GM12878 (cell line): ENCODE data around the gene NFKBIB. TPM values are rescaled to one million over a fixed set of nuclear protein-coding genes. Genes with fewer than 3 reads are reported as not detected.

Experiments
- ATAC-seq: fragments of 200-7000 bp; cut with Tn5 transposase; 3 replicates; pipeline ENCODE4 v1.9.1; 2020; ENCODE audit warnings: mild to moderate bottlenecking, moderate library complexity
- BruUV-seq: library from RNA; stranded (reverse); fragments of 400-500 nt; replicated peaks from 2 replicates; lab custom pipeline; 2021; lab: Mats Ljungman, UMichigan
- CTCF ChIA-PET: fragments of 300-600 bp; sonication (Branson Sonifier 250); formaldehyde crosslinking; extraction: SDS; loops from one replicate; lab custom pipeline; 2021; ENCODE audit warnings: inconsistent platforms; lab: Yijun Ruan, JAX
- POLR2A ChIA-PET: fragments of 350-600 bp; formaldehyde crosslinking; extraction: SDS; loops from one replicate; lab custom pipeline; 2021; ENCODE audit warnings: inconsistent platforms; lab: Charles Lee
- RAD21 ChIA-PET: fragments of 300-600 bp; sonication (Branson Sonifier 250); formaldehyde crosslinking; loops from one replicate; lab custom pipeline; 2023; ENCODE audit warnings: antibody characterized with exemption; ENCODE audit not compliant: unreplicated experiment; lab: Charles Lee
- SMC1A ChIA-PET: fragments of 300-600 bp; sonication (Branson Sonifier 250); formaldehyde crosslinking; loops from one replicate; lab custom pipeline; 2023; ENCODE audit not compliant: unreplicated experiment, uncharacterized antibody; lab: Charles Lee
- DNase-seq: peaks from one replicate; pipeline ENCODE4 v3.0.0-alpha.2; 2011; ENCODE audit warnings: low read depth, low spot score
- FAIRE-seq: peaks from 3 replicates; lab custom pipeline; 2011; peaks lifted over from hg19 to GRCh38; lab: Jason Lieb, UNC
- H2AFZ ChIP-seq: 2 replicates; pipeline ENCODE4 v1.6.0; 2011; ENCODE audit warnings: low read depth, low read length, control low read depth; ENCODE audit not compliant: control insufficient read depth
- H3K27ac ChIP-seq: 2 replicates; pipeline ENCODE4 v1.5.1; 2011; ENCODE audit warnings: control low read depth; ENCODE audit not compliant: control insufficient read depth, insufficient read depth
- H3K27me3 ChIP-seq, 2 experiments: replicated peaks in 1 of 2; 2 replicates each; pipeline versions ENCODE4 v1.6.0 to v1.6.1; 2011; ENCODE audit warnings: low read length in 1 of 2; ENCODE audit not compliant: control insufficient read depth in 2 of 2, insufficient read depth in 2 of 2
- H3K36me3 ChIP-seq, 2 experiments: 2 replicates each; pipeline ENCODE4 v1.5.1; 2011; ENCODE audit warnings: low read length in 1 of 2; ENCODE audit not compliant: control insufficient read depth in 2 of 2, insufficient read depth in 2 of 2
- H3K4me1 ChIP-seq: 2 replicates; pipeline ENCODE4 v1.6.1; 2011; ENCODE audit warnings: mild to moderate bottlenecking, low read length, moderate library complexity, mixed read lengths; ENCODE audit not compliant: control insufficient read depth, insufficient read depth
- H3K4me2 ChIP-seq: 2 replicates; pipeline ENCODE4 v1.6.0; 2011; ENCODE audit warnings: control low read depth; ENCODE audit not compliant: control insufficient read depth, insufficient read depth
- H3K4me3 ChIP-seq: fragments of 200-600 bp; sonication (generic); 2 replicates; pipeline ENCODE4 v1.5.1; 2016
- H3K79me2 ChIP-seq: 2 replicates; pipeline ENCODE4 v1.6.0; 2011; ENCODE audit warnings: low read length; ENCODE audit not compliant: control insufficient read depth, insufficient read depth
- H3K9ac ChIP-seq: 2 replicates; pipeline ENCODE4 v1.8.0; 2011; ENCODE audit warnings: low read length, control low read depth, mixed read lengths; ENCODE audit not compliant: control insufficient read depth, insufficient read depth
- H3K9me3 ChIP-seq: replicated peaks from 3 replicates; pipeline ENCODE4 v1.5.1; 2011; ENCODE audit warnings: mild to moderate bottlenecking, low read length; ENCODE audit not compliant: control insufficient read depth, insufficient read depth
- H4K20me1 ChIP-seq: 2 replicates; pipeline ENCODE4 v1.6.0; 2011; ENCODE audit not compliant: control insufficient read depth, insufficient read depth
- CHD2 ChIP-seq: IDR thresholded peaks from 2 replicates; pipeline ENCODE4 v1.6.1; 2011; ENCODE audit warnings: low read depth, low read length, improper control_type of control experiment, borderline replicate concordance
- CREM ChIP-seq: IDR thresholded peaks from 2 replicates; pipeline ENCODE4 v1.6.1; 2014; ENCODE audit warnings: antibody characterized with exemption, low read depth
- DPF2 ChIP-seq: fragments of 450-650 bp; IDR thresholded peaks from 2 replicates; pipeline ENCODE4 v1.6.1; 2017; ENCODE audit warnings: mild to moderate bottlenecking
- ESRRA ChIP-seq: IDR thresholded peaks from 2 replicates; pipeline ENCODE4 v1.6.1; 2012; ENCODE audit warnings: mild to moderate bottlenecking, low read length, improper control_type of control experiment
- SIN3A ChIP-seq: IDR thresholded peaks from 2 replicates; pipeline ENCODE4 v1.6.1; 2012; ENCODE audit warnings: low read depth, low read length, improper control_type of control experiment
- TBL1XR1 ChIP-seq: IDR thresholded peaks from 2 replicates; pipeline ENCODE4 v1.6.1; 2012; ENCODE audit warnings: low read depth, low read length, improper control_type of control experiment
- TCF3 ChIP-seq: IDR thresholded peaks from 2 replicates; pipeline ENCODE4 v1.6.1; 2012; ENCODE audit warnings: low read depth, mild to moderate bottlenecking, low read length, borderline replicate concordance; ENCODE audit not compliant: insufficient read depth
- YY1 ChIP-seq: IDR thresholded peaks from 2 replicates; pipeline ENCODE4 v1.6.1; 2011; ENCODE audit warnings: low read depth, mild to moderate bottlenecking, low read length
- WGBS: methylation state at CpG from one replicate; pipeline ENCODE4 v1.1.6; 2016; ENCODE audit warnings: low lambda C conversion rate; ENCODE audit not compliant: insufficient replicate concordance, insufficient coverage; ENCODE audit errors: missing lambda C conversion rate; 5-methylcytosine and 5-hydroxymethylcytosine counted together
- in situ Hi-C: fragments of 300-500 bp; cut with MboI; formaldehyde crosslinking; loops from 9 replicates; pipeline ENCODE4 v1.14.3; 2018; ENCODE audit warnings: mixed read lengths
- intact Hi-C: fragments of 100-400 bp; cut with micrococcal nuclease; formaldehyde crosslinking; loops from one replicate; pipeline ENCODE4 v1.14.2; 2022; ENCODE audit not compliant: unreplicated experiment
- polyA plus RNA-seq, 11 experiments: library from polyadenylated mRNA; depleted of rRNA in 4 of 11; unstranded in 6 of 11; stranded (reverse) in 5 of 11; fragments of >200 nt; fragmentation: Nextera tagmentation in 4 of 11; fragmentation: Illumina TruSeq in 1 of 11; extraction: Ambion mirVana in 4 of 11; extraction: Trizol in 1 of 11; gene quantifications; 1 replicate in 1 of 11; 2 replicates in 10 of 11; pipeline versions ENCODE4 v1.2.1 to v1.2.3, GENCODE V29; 2011 to 2016; ENCODE audit warnings: inconsistent platforms in 2 of 11, missing spikeins in 2 of 11, low read depth in 1 of 11
- total RNA-seq, 4 experiments: library from RNA; depleted of rRNA in 3 of 4; stranded (reverse); fragments of >200 nt in 3 of 4; fragmentation: Illumina TruSeq in 1 of 4; extraction: Trizol in 1 of 4; gene quantifications; 2 replicates each; pipeline versions ENCODE4 v1.2.1 to v1.2.3, GENCODE V29; 2013 to 2021

The NFKBIB gene
- total and polyA plus RNA-seq, 10 of the 15 experiments (the other 5 are each of a cell fraction or from before 2014, with no cell fraction given): 1.2 to 60.9 (median 31.0) TPM

DNA sequence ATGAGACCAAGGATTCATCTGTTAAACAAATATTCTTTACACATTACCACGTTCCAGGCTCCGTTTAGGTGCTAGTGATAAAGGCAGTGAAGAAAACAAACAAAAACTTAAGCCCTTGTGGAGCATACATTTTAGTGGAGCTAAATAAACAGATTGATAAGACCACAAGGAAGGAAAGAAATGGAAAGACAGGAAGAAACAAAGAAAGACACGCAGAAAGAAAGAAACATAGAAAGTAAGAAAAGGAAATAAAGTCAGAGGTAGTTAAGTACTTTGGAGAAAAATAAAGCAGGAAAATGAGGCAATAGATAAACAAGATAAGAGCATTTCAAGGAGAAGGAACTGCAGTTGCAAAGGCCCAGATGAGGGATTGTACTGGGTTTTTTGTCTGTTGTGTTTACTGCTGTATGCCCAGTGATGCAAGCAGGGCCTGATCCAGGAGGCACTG lies 998 bp downstream of the NFKBIB start:
- WGBS: 11% methylated on average over 3 of the region's 3 CpGs
- no peak overlapping the region; the same call in 1 of the 2 replicates for H2AFZ ChIP-seq
- no peak for TF ChIP-seq SIN3A
- TF ChIP-seq CHD2: no peak
- TF ChIP-seq DPF2: no peak
- TF ChIP-seq YY1: no peak
- TF ChIP-seq CREM: no peak
- no peak for TF ChIP-seq ESRRA
- TF ChIP-seq TBL1XR1: no peak
- TF ChIP-seq TCF3: no peak
- no peaks in the 10 kb centered on the region; the same call in 2 of the 3 replicates for H3K9me3 ChIP-seq
- peak overlapping the region; percentile 75 for H3K27ac ChIP-seq
- no peaks in the 10 kb centered on the region for H4K20me1 ChIP-seq
- H3K4me1 ChIP-seq: peaks cover 5% of the 10 kb centered on the region
- H3K9ac ChIP-seq: peak overlapping the region; percentile 78
- H3K36me3 ChIP-seq: peaks cover 7% of the 10 kb centered on the region in 2 experiments; a peak in 3 of 4 replicates
- peaks cover 22% of the 10 kb centered on the region for H3K79me2 ChIP-seq
- intact Hi-C loops (no loop called here), in situ Hi-C loops (no loop called here)
- TSS peak; percentile 80 for BruUV-seq
- DNase-seq: no peak
- H3K4me3 ChIP-seq: peak overlapping the region; percentile 90
- no peaks in the 10 kb centered on the region for H3K27me3 ChIP-seq
- RAD21 ChIA-PET: interaction anchor here (0.9 to 2.4 kb wide), 7 partner anchors 27 to 497 kb away, joined by 3 to 20 read pairs (median 7); partner anchors contain the start of genes ECH1, FAM98C, MRPS12 and SARS2
- CTCF ChIA-PET: interaction anchor here (0.6 to 3.7 kb wide), 11 partner anchors 8 to 498 kb away, joined by 3 to 50 read pairs (median 4); partner anchors contain the start of genes ECH1, FAM98C, MRPS12 and SARS2
- peak overlapping the region; percentile 49 for H3K4me2 ChIP-seq
- FAIRE-seq: no peak
- POLR2A ChIA-PET: interaction anchor here (0.6 to 2.0 kb wide), 10 partner anchors 22 to 526 kb away, joined by 3 to 10 read pairs (median 5); partner anchors contain the start of genes ECH1, EIF3K, HNRNPL and MRPS12
- SMC1A ChIA-PET: interaction anchor here (0.7 to 1.9 kb wide), 8 partner anchors 24 to 69 kb away, joined by 3 to 18 read pairs (median 4); partner anchors contain the start of genes ECH1, MRPS12 and SARS2
- ATAC-seq: no peak
